GM21528 (cell line): Measurements from ENCODE around the gene LSG1.

ENCODE experiments used
- ATAC-seq: cut with Tn5 transposase; IDR thresholded peaks from one replicate; pipeline ENCODE4 v1.9.1; 2021; ENCODE audit warnings: mild to moderate bottlenecking, moderate library complexity; ENCODE audit not compliant: unreplicated experiment, low FRiP score

LSG1 gene

GRCh38 chr3:194687638-194688199 lies 15.7 kb upstream of the LSG1 start:
- ATAC-seq: peak; percentile 31

GRCh38 chr3:194686816-194687637 lies 15.0 kb upstream of the LSG1 start:
- ATAC-seq: no peak

- no peak for ATAC-seq
Observed at GRCh38 chr3:194686414-194686815, 14.4 kb upstream of the LSG1 start.

GRCh38 chr3:194685718-194686413 lies 13.9 kb upstream of the LSG1 start, which contains the start of gene FAM43A:
Gene FAM43A, plus strand, starts transcription at chr3:194685883. Its CDS starts 944 bp downstream, at chr3:194686827.
- ATAC-seq: peak; percentile 60

- ATAC-seq: no peak
Observed at GRCh38 chr3:194685065-194685717, 13.2 kb upstream of the LSG1 start.

GRCh38 chr3:194683380-194683779 lies 11.4 kb upstream of the LSG1 start:
- no peak for ATAC-seq

- ATAC-seq: no peak
Observed at GRCh38 chr3:194682694-194683310, 10.8 kb upstream of the LSG1 start.

GRCh38 chr3:194682189-194682693 lies 10.2 kb upstream of the LSG1 start:
- ATAC-seq: no peak

GRCh38 chr3:194680888-194681615 lies 9.1 kb upstream of the LSG1 start:
- ATAC-seq: no peak

- no peak for ATAC-seq
Observed at GRCh38 chr3:194676471-194676870, 4.5 kb upstream of the LSG1 start.

- ATAC-seq: no peak
Observed at GRCh38 chr3:194675680-194676079, 3.7 kb upstream of the LSG1 start.

- ATAC-seq: no peak
Observed at GRCh38 chr3:194675081-194675640, 3.2 kb upstream of the LSG1 start.

- no peak for ATAC-seq
Observed at GRCh38 chr3:194673761-194674160, 1.8 kb upstream of the LSG1 start.

GRCh38 chr3:194672876-194673275 lies 885 bp upstream of the LSG1 start:
- ATAC-seq: no peak

GRCh38 chr3:194671511-194671899 lies 486 bp downstream of the LSG1 start:
- ATAC-seq: peak; percentile 18

- no peak for ATAC-seq
Observed at GRCh38 chr3:194667363-194667762, 4.6 kb downstream of the LSG1 start.

- no peak for ATAC-seq
Observed at GRCh38 chr3:194664857-194665256, 7.1 kb downstream of the LSG1 start.

GRCh38 chr3:194661946-194662345 lies 10.0 kb downstream of the LSG1 start:
- ATAC-seq: no peak

- ATAC-seq: no peak
Observed at GRCh38 chr3:194661374-194661773, 10.6 kb downstream of the LSG1 start.
